ENCODE data around the gene PTK7.

The PTK7 gene

GRCh38 chr6:43120944-43121913 lies 45.1 kb downstream of the PTK7 start:
- peak; percentile 36 for DNase-seq (ENCODE audit: low read depth, low spot score)
- Histone ChIP-seq H3K4me1 (ENCODE audit: insufficient read depth, insufficient read length) (peaks cover 18% of the 10 kb centered on the region), H3K4me3 (ENCODE audit: insufficient read length, low read depth) (no peak overlapping the region), H3K27me3 (ENCODE audit: insufficient read depth, insufficient read length) (no peaks in the 10 kb centered on the region), H3K9me3 (ENCODE audit: insufficient read depth, low read length) (no peaks in the 10 kb centered on the region), H3K9ac (ENCODE audit: insufficient read length, low read depth) (no peak overlapping the region), H3K36me3 (ENCODE audit: insufficient read depth, insufficient read length, low read length) (peaks cover 6% of the 10 kb centered on the region)
- TF ChIP-seq ZNF274 (IDR thresholded peaks at IDR 0.05; ENCODE audit: low read depth, low read length) (no peak), SUZ12 (IDR thresholded peaks at IDR 0.05; ENCODE audit: extremely low read depth, insufficient read depth, insufficient read length) (no peak), YY1 (IDR thresholded peaks at IDR 0.05; ENCODE audit: insufficient read depth, insufficient read length) (no peak)

GRCh38 chr6:43122146-43122545 lies 46.0 kb downstream of the PTK7 start:
- H3K9ac ChIP-seq (ENCODE audit: insufficient read length, low read depth), result no peak overlapping the region
- DNase-seq (ENCODE audit: low read depth, low spot score), result no peak
- no peaks in the 10 kb centered on the region for H3K9me3 ChIP-seq (ENCODE audit: insufficient read depth, low read length)
- TF ChIP-seq YY1 (IDR thresholded peaks at IDR 0.05; ENCODE audit: insufficient read depth, insufficient read length) (no peak), ZNF274 (IDR thresholded peaks at IDR 0.05; ENCODE audit: low read depth, low read length) (no peak), SUZ12 (IDR thresholded peaks at IDR 0.05; ENCODE audit: extremely low read depth, insufficient read depth, insufficient read length) (no peak)
- no peaks in the 10 kb centered on the region for H3K27me3 ChIP-seq (ENCODE audit: insufficient read depth, insufficient read length)
- peaks cover 3% of the 10 kb centered on the region for H3K36me3 ChIP-seq (ENCODE audit: insufficient read depth, insufficient read length, low read length)
- H3K4me1 ChIP-seq (ENCODE audit: insufficient read depth, insufficient read length), result peaks cover 18% of the 10 kb centered on the region
- no peak overlapping the region for H3K4me3 ChIP-seq (ENCODE audit: insufficient read length, low read depth)

- no peak for TF ChIP-seq YY1 (IDR thresholded peaks at IDR 0.05; ENCODE audit: insufficient read depth, insufficient read length)
- no peak for TF ChIP-seq SUZ12 (IDR thresholded peaks at IDR 0.05; ENCODE audit: extremely low read depth, insufficient read depth, insufficient read length)
- no peak for TF ChIP-seq ZNF274 (IDR thresholded peaks at IDR 0.05; ENCODE audit: low read depth, low read length)
- Histone ChIP-seq H3K36me3 (ENCODE audit: insufficient read depth, insufficient read length, low read length) (no peaks in the 10 kb centered on the region), H3K9ac (ENCODE audit: insufficient read length, low read depth) (peak overlapping the region; percentile 42), H3K9me3 (ENCODE audit: insufficient read depth, low read length) (no peaks in the 10 kb centered on the region), H3K4me3 (ENCODE audit: insufficient read length, low read depth) (no peak overlapping the region), H3K27me3 (ENCODE audit: insufficient read depth, insufficient read length) (no peaks in the 10 kb centered on the region), H3K4me1 (ENCODE audit: insufficient read depth, insufficient read length) (peaks cover 21% of the 10 kb centered on the region)
- DNase-seq (ENCODE audit: low read depth, low spot score), result no peak
These were observed 47.6 kb downstream of the PTK7 start for GRCh38 chr6:43123461-43124314.

GRCh38 chr6:43124481-43124880 lies 48.4 kb downstream of the PTK7 start:
- Histone ChIP-seq H3K27me3 (ENCODE audit: insufficient read depth, insufficient read length) (no peaks in the 10 kb centered on the region), H3K4me3 (ENCODE audit: insufficient read length, low read depth) (no peak overlapping the region), H3K9me3 (ENCODE audit: insufficient read depth, low read length) (no peaks in the 10 kb centered on the region), H3K4me1 (ENCODE audit: insufficient read depth, insufficient read length) (peaks cover 24% of the 10 kb centered on the region), H3K36me3 (ENCODE audit: insufficient read depth, insufficient read length, low read length) (peaks cover 6% of the 10 kb centered on the region), H3K9ac (ENCODE audit: insufficient read length, low read depth) (no peak overlapping the region)
- no peak for DNase-seq (ENCODE audit: low read depth, low spot score)
- no peak for TF ChIP-seq YY1 (IDR thresholded peaks at IDR 0.05; ENCODE audit: insufficient read depth, insufficient read length)
- no peak for TF ChIP-seq SUZ12 (IDR thresholded peaks at IDR 0.05; ENCODE audit: extremely low read depth, insufficient read depth, insufficient read length)
- no peak for TF ChIP-seq ZNF274 (IDR thresholded peaks at IDR 0.05; ENCODE audit: low read depth, low read length)

GRCh38 chr6:43125119-43125518 lies 49.0 kb downstream of the PTK7 start:
- Histone ChIP-seq H3K4me3 (ENCODE audit: insufficient read length, low read depth) (no peak overlapping the region), H3K4me1 (ENCODE audit: insufficient read depth, insufficient read length) (peaks cover 26% of the 10 kb centered on the region), H3K9ac (ENCODE audit: insufficient read length, low read depth) (no peak overlapping the region), H3K36me3 (ENCODE audit: insufficient read depth, insufficient read length, low read length) (peaks cover 13% of the 10 kb centered on the region), H3K9me3 (ENCODE audit: insufficient read depth, low read length) (no peaks in the 10 kb centered on the region), H3K27me3 (ENCODE audit: insufficient read depth, insufficient read length) (no peaks in the 10 kb centered on the region)
- no peak for DNase-seq (ENCODE audit: low read depth, low spot score)
- TF ChIP-seq SUZ12 (IDR thresholded peaks at IDR 0.05; ENCODE audit: extremely low read depth, insufficient read depth, insufficient read length) (no peak), ZNF274 (IDR thresholded peaks at IDR 0.05; ENCODE audit: low read depth, low read length) (no peak), YY1 (IDR thresholded peaks at IDR 0.05; ENCODE audit: insufficient read depth, insufficient read length) (no peak)

GRCh38 chr6:43125555-43125954 lies 49.4 kb downstream of the PTK7 start:
- Histone ChIP-seq H3K36me3 (ENCODE audit: insufficient read depth, insufficient read length, low read length) (peaks cover 17% of the 10 kb centered on the region), H3K4me1 (ENCODE audit: insufficient read depth, insufficient read length) (peaks cover 26% of the 10 kb centered on the region), H3K9ac (ENCODE audit: insufficient read length, low read depth) (no peak overlapping the region), H3K4me3 (ENCODE audit: insufficient read length, low read depth) (no peak overlapping the region), H3K9me3 (ENCODE audit: insufficient read depth, low read length) (no peaks in the 10 kb centered on the region), H3K27me3 (ENCODE audit: insufficient read depth, insufficient read length) (no peaks in the 10 kb centered on the region)
- no peak for DNase-seq (ENCODE audit: low read depth, low spot score)
- no peak for TF ChIP-seq ZNF274 (IDR thresholded peaks at IDR 0.05; ENCODE audit: low read depth, low read length)
- TF ChIP-seq YY1 (IDR thresholded peaks at IDR 0.05; ENCODE audit: insufficient read depth, insufficient read length), result no peak
- no peak for TF ChIP-seq SUZ12 (IDR thresholded peaks at IDR 0.05; ENCODE audit: extremely low read depth, insufficient read depth, insufficient read length)
